HepG2 (cell line): ENCODE results near the gene BCAS4.

Experiments
- CENPX ChIP-seq: sonication (generic); formaldehyde crosslinking; IDR thresholded peaks from 2 replicates; pipeline ENCODE4 v1.9.0; 2021; ENCODE audit warnings: mild to moderate bottlenecking, missing genetic modification reagents, moderate library complexity
- SMAD3 ChIP-seq: sonication (generic); formaldehyde crosslinking; IDR thresholded peaks from 2 replicates; pipeline ENCODE4 v1.4.0; 2020; ENCODE audit warnings: missing genetic modification reagents
- SMYD3 ChIP-seq: sonication (generic); formaldehyde crosslinking; IDR thresholded peaks from 2 replicates; pipeline ENCODE4 v1.8.1; 2023; ENCODE audit warnings: mild to moderate bottlenecking, missing genetic modification reagents
- SRY ChIP-seq: sonication (generic); formaldehyde crosslinking; IDR thresholded peaks from 2 replicates; pipeline ENCODE4 v1.8.0; 2022; ENCODE audit warnings: mild to moderate bottlenecking, missing genetic modification reagents

- TF ChIP-seq CENPX (CRISPR knock-in tag) (no peak), SMYD3 (CRISPR knock-in tag) (no peak), SMAD3 (CRISPR knock-in tag) (no peak), SRY (CRISPR knock-in tag) (no peak)
Measured at GRCh38 chr20:50831622-50832021, 36.8 kb downstream of the BCAS4 start.
